Cardiac fibroblast (primary cell): ENCODE measurements around the gene PFDN5.
A peak's percentile ranks its signal among the peaks of the same experiment; 100 is the strongest.

Experiments used
- DNase-seq, 2 donors: peaks; one replicate each; pipeline versions ENCODE4 v3.0.0 to v3.0.0-alpha.2; 2010; ENCODE audit warnings: low read depth in 2 of 2
- H3K4me3 ChIP-seq, 2 donors: replicated peaks in 1 of 2; 1 replicate in 1 of 2; 2 replicates in 1 of 2; pipeline ENCODE4 v1.5.1; 2011; ENCODE audit warnings: low read depth in 2 of 2, low read length in 2 of 2, mild to moderate bottlenecking in 2 of 2, moderate library complexity in 1 of 2
- TF ChIP-seq, protein P1 (sequence below): IDR thresholded peaks from one replicate; pipeline ENCODE4 v1.5.1; 2011; ENCODE audit warnings: low read depth, mild to moderate bottlenecking, low read length, inconsistent platforms

The PFDN5 gene

DNA sequence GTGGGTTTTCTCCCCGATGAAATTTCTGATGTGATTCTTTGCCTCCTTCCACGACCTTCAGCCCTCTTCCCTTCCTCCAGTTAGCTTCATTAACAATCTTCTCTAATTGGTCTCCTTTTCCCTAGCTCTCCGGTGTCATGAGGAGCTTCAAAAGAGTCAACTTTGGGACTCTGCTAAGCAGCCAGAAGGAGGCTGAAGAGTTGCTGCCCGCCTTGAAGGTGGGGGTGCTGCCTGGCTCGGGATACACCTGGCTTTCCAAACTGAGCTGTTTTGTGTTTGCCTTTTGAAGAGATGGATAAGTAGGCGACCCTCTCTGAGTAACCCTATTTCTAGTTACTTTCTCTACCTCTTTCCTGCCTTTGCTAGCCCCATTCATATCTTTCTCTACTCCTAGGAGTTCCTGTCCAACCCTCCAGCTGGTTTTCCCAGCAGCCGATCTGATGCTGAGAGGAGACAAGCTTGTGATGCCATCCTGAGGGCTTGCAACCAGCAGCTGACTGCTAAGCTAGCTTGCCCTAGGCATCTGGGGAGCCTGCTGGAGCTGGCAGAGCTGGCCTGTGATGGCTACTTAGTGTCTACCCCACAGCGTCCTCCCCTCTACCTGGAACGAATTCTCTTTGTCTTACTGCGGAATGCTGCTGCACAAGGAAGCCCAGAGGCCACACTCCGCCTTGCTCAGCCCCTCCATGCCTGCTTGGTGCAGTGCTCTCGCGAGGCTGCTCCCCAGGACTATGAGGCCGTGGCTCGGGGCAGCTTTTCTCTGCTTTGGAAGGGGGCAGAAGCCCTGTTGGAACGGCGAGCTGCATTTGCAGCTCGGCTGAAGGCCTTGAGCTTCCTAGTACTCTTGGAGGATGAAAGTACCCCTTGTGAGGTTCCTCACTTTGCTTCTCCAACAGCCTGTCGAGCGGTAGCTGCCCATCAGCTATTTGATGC, 26.4 kb upstream of the PFDN5 start:
- H3K4me3 ChIP-seq, result peak overlapping the region; percentile 78 to 82
- DNase-seq, result no peak

DNA sequence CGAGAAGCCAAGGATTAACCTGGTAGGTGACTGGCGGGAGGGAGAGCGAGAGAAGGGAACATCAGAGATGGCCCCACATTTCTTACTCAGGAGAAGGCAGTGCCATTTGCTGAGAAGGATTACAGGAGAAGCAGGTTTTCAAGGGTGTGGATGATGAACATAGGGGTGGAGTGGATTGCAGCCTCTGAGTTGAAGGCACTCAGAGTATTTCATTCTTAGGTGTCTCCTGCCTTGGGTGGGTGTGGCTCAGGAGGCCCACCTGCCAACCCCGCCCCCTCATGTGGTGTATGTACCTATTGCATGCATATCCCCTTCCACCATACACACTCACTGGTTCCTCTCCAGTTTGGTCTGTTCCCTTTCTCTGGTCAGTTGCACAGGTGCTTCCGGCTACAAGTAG, 20.9 kb upstream of the PFDN5 start:
- no peak for DNase-seq
- H3K4me3 ChIP-seq, result no peak overlapping the region
- TF ChIP-seq, protein P1, sequence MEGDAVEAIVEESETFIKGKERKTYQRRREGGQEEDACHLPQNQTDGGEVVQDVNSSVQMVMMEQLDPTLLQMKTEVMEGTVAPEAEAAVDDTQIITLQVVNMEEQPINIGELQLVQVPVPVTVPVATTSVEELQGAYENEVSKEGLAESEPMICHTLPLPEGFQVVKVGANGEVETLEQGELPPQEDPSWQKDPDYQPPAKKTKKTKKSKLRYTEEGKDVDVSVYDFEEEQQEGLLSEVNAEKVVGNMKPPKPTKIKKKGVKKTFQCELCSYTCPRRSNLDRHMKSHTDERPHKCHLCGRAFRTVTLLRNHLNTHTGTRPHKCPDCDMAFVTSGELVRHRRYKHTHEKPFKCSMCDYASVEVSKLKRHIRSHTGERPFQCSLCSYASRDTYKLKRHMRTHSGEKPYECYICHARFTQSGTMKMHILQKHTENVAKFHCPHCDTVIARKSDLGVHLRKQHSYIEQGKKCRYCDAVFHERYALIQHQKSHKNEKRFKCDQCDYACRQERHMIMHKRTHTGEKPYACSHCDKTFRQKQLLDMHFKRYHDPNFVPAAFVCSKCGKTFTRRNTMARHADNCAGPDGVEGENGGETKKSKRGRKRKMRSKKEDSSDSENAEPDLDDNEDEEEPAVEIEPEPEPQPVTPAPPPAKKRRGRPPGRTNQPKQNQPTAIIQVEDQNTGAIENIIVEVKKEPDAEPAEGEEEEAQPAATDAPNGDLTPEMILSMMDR, result no peak

More for the DNA sequence above, 26.4 kb upstream of the PFDN5 start:
- TF ChIP-seq, protein P1, result no peak

- TF ChIP-seq, protein P1, result no peak
- no peak for DNase-seq
- H3K4me3 ChIP-seq, result no peak overlapping the region
These were observed 18.8 kb upstream of the PFDN5 start for GRCh38 chr12:53276511-53276910.

GRCh38 chr12:53277981-53278380, 17.4 kb upstream of the PFDN5 start:
- H3K4me3 ChIP-seq, result no peak overlapping the region
- TF ChIP-seq, protein P1, result no peak
- DNase-seq, result no peak

- H3K4me3 ChIP-seq, result no peak overlapping the region
- TF ChIP-seq, protein P1, result no peak
- DNase-seq, result no peak
These were observed 16.0 kb upstream of the PFDN5 start for GRCh38 chr12:53279283-53279869.

DNA sequence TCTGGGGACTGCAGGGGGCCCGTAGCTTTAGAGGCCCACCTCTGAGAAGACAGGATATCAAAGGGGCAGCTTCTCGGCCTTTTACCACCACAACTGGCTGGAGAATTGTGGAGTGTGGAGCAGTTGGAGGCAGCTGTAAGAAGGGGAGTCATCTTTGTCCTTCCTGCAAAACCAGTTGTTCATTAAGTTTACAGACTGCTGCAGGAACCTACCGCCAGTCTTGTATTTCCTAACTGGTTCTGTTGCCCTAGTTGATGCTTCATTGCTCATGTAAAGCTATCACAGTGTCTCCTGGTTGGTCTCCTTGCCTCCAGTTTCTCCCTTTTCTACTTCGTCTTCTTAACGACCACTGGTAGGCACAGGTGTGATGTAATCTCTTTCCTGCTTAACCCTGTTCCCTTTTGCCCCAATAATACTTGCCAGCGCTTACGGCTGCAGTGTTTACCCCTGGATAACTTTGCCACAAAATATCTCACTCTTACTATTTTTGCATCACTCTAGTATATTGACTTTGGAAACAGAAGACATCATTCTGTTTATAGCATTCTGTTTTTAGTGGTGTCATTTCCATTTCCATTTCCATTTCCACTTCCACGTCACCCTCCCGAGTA, 15.3 kb upstream of the PFDN5 start:
- no peak overlapping the region for H3K4me3 ChIP-seq
- TF ChIP-seq, protein P1, result no peak
- DNase-seq, result no peak
